Left colon (tissue), 2 donors: ENCODE data around the gene TMEM258. TPM values are rescaled to one million over a fixed set of nuclear protein-coding genes. Genes with fewer than 3 reads are reported as not detected.

Experiments
- ATAC-seq: fragments of 200-7000 bp; cut with Tn5 transposase; one replicate; pipeline ENCODE4 v1.9.1; 2020; ENCODE audit warnings: mild to moderate bottlenecking, moderate library complexity
- DNase-seq, 2 donors: peaks; one replicate each; pipeline ENCODE4 v3.0.0-alpha.2; 2020
- intact Hi-C, 2 donors: fragments of 100-400 bp; cut with DNase I in 1 of 2; cut with micrococcal nuclease in 1 of 2; formaldehyde crosslinking; loops; one replicate each; pipeline versions ENCODE4 v1.11.2 to v1.14.0; 2022; cut with DNase I, micrococcal nuclease
- total RNA-seq, 2 donors: library from RNA; stranded (reverse); fragmentation: NEBNext Ultra II Directional; extraction: Animal tissue kit (Norgen Biotek cat#: 25700); gene quantifications; one replicate each; pipeline ENCODE4 v1.2.1, GENCODE V29; 2021
- donor health status: DM: no; HTN: no; CAD: no.
- donor health status: DM: yes; HTN: yes; CAD: no.

The TMEM258 gene
- total RNA-seq, 2 donors from 2014 or later = 87.3 to 91.8 TPM

DNA sequence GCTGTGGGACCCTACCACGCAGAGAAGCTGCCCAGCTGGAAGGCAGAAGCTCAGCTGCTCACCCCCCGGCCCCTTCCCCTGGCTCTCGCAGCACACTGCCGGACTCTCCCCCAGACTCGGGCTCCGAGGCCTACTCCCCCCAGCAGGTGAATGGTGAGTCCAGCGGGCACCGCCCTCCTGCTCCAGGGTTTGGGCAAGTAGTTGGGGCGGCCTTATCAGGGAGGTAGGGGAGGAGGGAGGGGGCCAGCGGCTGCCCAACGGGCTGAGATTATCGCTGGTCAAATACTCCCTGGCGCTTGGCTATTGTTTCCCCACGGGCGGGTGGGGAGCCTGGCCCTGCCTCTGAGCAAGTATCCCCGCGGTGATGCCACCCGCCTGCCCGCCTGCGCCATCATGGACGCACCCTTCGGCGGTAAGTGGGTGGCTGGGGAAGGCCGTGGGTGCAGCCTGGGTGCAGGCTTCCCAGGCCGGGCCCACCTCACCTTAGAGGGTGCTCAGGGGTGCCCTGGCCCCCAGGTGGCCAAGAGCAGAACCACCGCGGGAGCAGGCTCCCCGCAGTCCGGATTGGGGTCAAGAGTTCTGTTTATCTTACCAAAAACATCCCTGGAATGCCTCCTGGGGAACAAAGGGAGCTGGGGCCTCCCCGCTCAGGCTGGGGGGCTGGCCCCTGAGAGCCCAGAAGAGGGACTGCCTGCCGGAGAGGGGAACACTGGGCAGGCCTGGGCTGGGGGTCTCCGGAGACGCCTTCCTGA is 23.1 kb downstream of the TMEM258 start:
- no peak for ATAC-seq
- no peak for DNase-seq
- intact Hi-C loops = no loop called here

DNA sequence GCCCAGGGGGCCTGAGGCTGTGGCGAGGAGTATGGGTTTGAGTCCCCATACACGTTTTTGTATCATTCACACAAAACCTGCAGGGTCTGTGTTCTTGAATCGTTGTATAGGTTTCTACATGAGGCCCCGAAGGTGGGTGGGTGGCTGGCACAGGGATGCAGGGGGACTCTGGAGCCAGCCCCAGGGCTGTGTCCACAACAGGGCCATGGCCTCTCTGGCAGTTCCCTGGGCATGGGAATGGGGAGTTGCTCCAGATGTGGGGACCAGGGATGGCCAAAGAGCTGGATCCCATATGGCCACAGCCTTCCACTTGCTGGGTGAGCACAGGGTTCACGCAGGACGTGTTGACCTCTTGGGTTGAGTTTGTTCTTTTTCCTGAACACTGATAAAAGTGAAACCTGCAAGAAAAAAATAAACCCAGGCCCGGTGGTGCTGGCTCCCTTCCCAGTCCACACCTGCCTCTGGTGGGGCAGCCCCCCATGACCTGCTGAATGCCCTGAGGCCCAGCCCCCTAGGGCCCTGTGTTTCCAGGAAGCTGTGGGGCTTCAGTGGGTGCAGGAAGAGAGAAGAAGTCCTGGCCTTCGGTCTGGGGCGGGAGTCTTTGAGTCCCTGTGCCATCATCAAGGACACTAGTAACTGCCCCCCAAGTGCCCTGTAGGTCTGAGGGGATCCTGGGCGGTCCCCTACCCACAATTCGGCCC is 23.9 kb downstream of the TMEM258 start:
- intact Hi-C loops = no loop called here
- no peak for DNase-seq
- no peak for ATAC-seq

DNA sequence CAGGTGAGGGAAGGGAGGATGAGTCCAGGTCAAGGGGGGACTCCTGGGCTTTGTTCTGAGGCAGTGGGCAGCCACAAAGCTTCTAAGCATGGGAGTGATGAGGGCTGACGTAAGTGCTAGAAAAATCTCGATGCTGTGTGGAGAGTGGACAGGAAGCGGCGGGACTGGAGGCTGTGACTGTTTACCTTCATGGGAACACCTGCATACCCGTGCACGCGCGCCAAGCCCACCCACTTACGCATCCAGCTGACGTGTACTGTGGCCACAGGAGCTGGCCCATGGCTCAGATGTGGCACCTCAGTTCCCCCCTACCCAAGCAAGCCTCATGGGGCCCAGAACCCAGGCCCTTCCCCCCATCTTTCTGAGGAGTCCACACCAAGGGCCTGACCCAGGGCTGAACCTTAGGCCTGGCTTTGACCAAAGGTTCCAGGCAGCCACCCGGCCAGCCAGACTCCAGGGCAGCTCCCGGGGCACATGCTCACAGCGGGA is 26.0 kb downstream of the TMEM258 start:
- intact Hi-C loops = no loop called here
- DNase-seq (no peak), ATAC-seq (no peak)

DNA sequence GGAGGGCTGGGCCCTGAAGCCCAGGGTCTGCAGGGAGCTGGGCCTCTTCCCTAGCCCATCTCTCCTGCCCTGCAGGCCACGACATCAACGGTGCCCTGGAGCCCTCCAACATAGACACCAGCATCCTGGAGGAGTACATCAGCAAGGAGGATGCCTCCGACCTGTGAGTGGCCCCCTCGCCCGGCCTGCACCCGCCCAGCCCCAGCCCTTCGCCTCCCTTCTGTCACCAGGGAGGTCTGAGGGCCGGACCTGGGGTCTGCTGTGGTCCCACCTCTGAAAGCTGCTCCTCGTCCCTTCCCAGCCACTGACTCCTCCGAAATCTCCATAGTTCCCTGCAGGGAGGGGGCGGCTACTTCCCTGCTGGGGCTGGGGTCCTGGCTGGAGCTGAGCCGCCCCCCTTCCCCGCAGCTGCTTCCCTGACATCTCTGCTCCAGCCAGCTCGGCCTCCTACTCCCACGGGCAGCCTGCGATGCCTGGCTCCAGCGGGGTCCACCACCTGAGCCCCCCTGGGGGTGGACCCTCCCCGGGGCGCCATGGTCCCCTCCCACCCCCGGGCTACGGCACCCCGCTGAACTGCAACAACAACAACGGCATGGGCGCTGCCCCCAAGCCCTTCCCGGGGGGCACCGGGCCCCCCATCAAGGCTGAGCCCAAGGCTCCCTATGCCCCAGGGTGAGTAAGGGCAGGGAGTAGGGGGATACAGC is 26.7 kb downstream of the TMEM258 start:
- intact Hi-C loops = no loop called here

GRCh38 chr11:61764606-61765260 is 27.7 kb downstream of the TMEM258 start:
- intact Hi-C loops = no loop called here
- no peak for DNase-seq
- ATAC-seq = no peak

More for the DNA sequence above, 26.7 kb downstream of the TMEM258 start:
- DNase-seq (no peak), ATAC-seq (no peak)

- intact Hi-C loops = no loop called here
- no peak for ATAC-seq
Observed at GRCh38 chr11:61763930-61764605, 28.3 kb downstream of the TMEM258 start.

GRCh38 chr11:61762798-61763197 is 29.6 kb downstream of the TMEM258 start:
- no peak for DNase-seq
- ATAC-seq = no peak
- intact Hi-C loops = no loop called here

More at GRCh38 chr11:61763930-61764605, 28.3 kb downstream of the TMEM258 start:
- DNase-seq = no peak

DNA sequence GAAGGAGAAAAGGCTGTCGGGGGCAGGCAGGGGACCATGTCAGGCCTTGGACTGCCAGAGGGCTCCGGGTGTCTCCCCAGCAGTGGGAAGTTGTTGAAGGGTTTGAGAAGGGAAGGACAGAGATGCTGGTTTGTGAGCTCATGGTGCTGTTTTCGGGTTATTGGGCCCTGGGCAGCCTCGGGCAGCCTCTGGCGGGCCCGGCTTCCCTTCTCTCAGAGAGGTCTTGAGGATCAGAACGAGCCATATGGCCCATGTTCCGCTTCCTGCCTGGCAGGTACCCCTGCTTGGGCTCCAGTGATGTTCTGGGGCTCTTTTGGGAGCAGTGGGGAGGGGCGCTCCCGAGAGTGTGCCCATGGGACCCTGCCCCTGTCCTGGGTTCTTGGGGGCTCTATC is 30.2 kb downstream of the TMEM258 start:
- DNase-seq (no peak), ATAC-seq (no peak)
- intact Hi-C loops = no loop called here

DNA sequence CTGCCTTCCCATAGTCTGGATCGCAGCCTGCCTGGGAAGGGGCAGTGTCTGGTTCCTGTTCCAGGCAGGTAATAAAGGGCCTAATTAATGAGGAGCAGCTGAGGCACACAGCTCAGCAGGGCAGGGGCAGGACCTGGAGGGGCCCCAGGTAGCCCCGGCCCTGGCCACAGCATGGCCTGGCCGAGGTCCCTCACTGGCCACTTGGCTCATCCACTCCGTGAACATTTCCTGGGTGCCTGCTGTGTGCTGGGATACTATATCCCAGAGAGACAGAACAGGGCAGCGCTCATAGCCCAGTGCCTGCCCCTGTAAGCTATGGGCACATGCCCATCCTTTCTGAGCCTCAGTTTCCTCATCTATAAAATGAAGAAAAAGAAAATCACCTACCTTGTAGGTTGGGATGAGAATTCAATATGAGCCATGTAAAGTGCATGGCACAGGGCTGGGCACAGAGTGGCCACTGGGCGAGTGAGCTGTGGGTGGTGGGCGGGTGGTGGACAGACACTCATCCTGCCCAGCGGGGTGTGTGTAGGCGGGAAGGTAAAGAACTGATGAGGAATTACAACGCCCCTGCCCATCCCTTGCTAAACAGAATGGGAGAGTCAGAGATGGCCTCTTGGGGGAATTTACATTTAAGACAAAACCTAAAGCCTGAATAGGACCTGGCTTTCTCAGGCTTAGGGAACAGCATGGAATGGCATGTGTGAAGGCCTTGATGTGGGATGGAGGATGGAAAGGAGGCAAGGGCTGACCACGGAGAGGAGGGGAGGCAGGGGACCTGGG is 30.8 kb downstream of the TMEM258 start:
- intact Hi-C loops = no loop called here
- no peak for DNase-seq
- ATAC-seq = no peak

- ATAC-seq = no peak
- no peak for DNase-seq
- intact Hi-C loops = no loop called here
Observed at GRCh38 chr11:61760946-61761345, 31.5 kb downstream of the TMEM258 start.

DNA sequence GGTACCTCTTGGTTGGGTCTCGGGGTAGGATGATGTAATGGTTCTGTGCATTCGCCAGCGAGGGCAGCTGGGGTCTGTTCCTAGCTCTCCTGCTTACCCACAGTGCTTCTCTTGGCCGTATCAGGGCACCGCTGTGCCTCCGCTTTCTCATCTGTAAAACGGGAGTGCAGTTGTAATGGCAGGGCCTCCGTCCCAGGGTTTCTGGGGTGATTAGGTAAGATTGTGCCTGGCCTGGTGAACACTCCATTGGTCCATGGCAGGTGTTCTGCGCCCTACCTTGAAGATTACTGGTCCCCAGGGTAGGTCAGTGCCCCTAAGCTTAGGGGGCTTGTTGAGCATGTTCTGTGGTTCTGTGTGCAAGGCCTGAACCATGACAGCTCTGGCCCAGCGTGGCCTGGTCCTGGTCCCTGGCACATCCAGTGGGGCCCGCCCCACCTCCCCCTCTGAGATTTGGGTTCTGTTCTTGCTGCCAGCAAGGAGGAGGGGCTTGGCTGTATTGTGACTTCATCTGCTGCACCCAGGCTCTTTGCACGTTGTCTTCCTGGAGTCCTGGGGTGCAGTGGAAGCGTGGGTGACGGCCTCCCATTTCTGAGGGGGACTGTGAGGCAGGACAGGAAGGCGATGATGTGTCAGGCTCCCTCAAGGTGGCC is 35.1 kb downstream of the TMEM258 start:
- DNase-seq (no peak), ATAC-seq (no peak)
- intact Hi-C loops = no loop called here

- peak; percentile 77 to 87 for DNase-seq
- intact Hi-C loops = no loop called here
- peak; percentile 85 for ATAC-seq
Observed at GRCh38 chr11:61756452-61757212, 35.8 kb downstream of the TMEM258 start.

- ATAC-seq (no peak), DNase-seq (no peak)
- intact Hi-C loops = no loop called here
Observed at GRCh38 chr11:61756147-61756451, 36.3 kb downstream of the TMEM258 start.

GRCh38 chr11:61754534-61755482 is 37.6 kb downstream of the TMEM258 start:
- no peak for ATAC-seq
- intact Hi-C loops = no loop called here
- no peak for DNase-seq

- intact Hi-C loops = no loop called here
- ATAC-seq (no peak), DNase-seq (no peak)
Observed at GRCh38 chr11:61753672-61754071, 38.7 kb downstream of the TMEM258 start.
